ENCODE measurements around the gene NFXL1.
A peak's percentile ranks its signal among the peaks of the same experiment; 100 is the strongest.

Gene NFXL1

GRCh38 chr4:47882228-47882627, 32.2 kb downstream of the NFXL1 start:
- DNase-seq: peak; percentile 9

GRCh38 chr4:47879458-47879857, 34.9 kb downstream of the NFXL1 start:
- no peak for DNase-seq

GRCh38 chr4:47876784-47877546, 37.4 kb downstream of the NFXL1 start:
- DNase-seq: no peak

GRCh38 chr4:47876310-47876709, 38.1 kb downstream of the NFXL1 start:
- no peak for DNase-seq

GRCh38 chr4:47873877-47874541, 40.4 kb downstream of the NFXL1 start:
- DNase-seq: no peak

- DNase-seq: peak; percentile 41
Measured at GRCh38 chr4:47863486-47863885, 50.9 kb downstream of the NFXL1 start.

GRCh38 chr4:47862297-47862696, 52.1 kb downstream of the NFXL1 start:
- DNase-seq: peak; percentile 84

GRCh38 chr4:47860305-47860704, 54.1 kb downstream of the NFXL1 start:
- no peak for DNase-seq

GRCh38 chr4:47858006-47858405, 56.4 kb downstream of the NFXL1 start:
- DNase-seq: no peak

- no peak for DNase-seq
Measured at GRCh38 chr4:47856713-47857112, 57.7 kb downstream of the NFXL1 start.

GRCh38 chr4:47855350-47855749, 59.0 kb downstream of the NFXL1 start:
- peak; percentile 76 for DNase-seq

GRCh38 chr4:47852136-47852535, 62.2 kb downstream of the NFXL1 start:
- peak; percentile 74 for DNase-seq

GRCh38 chr4:47849466-47849865, 64.9 kb downstream of the NFXL1 start:
- DNase-seq: no peak

GRCh38 chr4:47848041-47848440, 66.3 kb downstream of the NFXL1 start:
- no peak for DNase-seq

GRCh38 chr4:47842985-47843384, 71.4 kb downstream of the NFXL1 start:
- no peak for DNase-seq

GRCh38 chr4:47840291-47840690, 74.1 kb downstream of the NFXL1 start:
- no peak for DNase-seq

GRCh38 chr4:47839259-47839658, 75.1 kb downstream of the NFXL1 start:
- peak; percentile 55 for DNase-seq

- no peak for DNase-seq
Measured at GRCh38 chr4:47838445-47838844, 75.9 kb downstream of the NFXL1 start.

GRCh38 chr4:47837908-47838294, 76.5 kb downstream of the NFXL1 start, which contains the start of gene CORIN:
CORIN (minus strand) TSS chr4:47838067; CDS start chr4:47837949, 118 bp downstream.
- DNase-seq: no peak

GRCh38 chr4:47837094-47837907, 77.1 kb downstream of the NFXL1 start:
- DNase-seq: peak; percentile 48

GRCh38 chr4:47836641-47837093, 77.7 kb downstream of the NFXL1 start:
- peak; percentile 88 for DNase-seq

- peak; percentile 41 for DNase-seq
Measured at GRCh38 chr4:47835494-47835893, 78.9 kb downstream of the NFXL1 start.

GRCh38 chr4:47831026-47831679, 83.2 kb downstream of the NFXL1 start:
- no peak for DNase-seq
